ENCODE measurements around the gene PPFIA1.

PPFIA1 gene

GRCh38 chr11:70422692-70423522, 152.4 kb downstream of the PPFIA1 start:
- TF ChIP-seq ZBTB7A (IDR thresholded peaks at IDR 0.05; ENCODE audit: low read depth) = no peak
- TF ChIP-seq, protein P1, sequence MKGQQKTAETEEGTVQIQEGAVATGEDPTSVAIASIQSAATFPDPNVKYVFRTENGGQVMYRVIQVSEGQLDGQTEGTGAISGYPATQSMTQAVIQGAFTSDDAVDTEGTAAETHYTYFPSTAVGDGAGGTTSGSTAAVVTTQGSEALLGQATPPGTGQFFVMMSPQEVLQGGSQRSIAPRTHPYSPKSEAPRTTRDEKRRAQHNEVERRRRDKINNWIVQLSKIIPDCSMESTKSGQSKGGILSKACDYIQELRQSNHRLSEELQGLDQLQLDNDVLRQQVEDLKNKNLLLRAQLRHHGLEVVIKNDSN (IDR thresholded peaks at IDR 0.05) = no peak
- no peak for TF ChIP-seq RAD21 (IDR thresholded peaks at IDR 0.05; ENCODE audit: low read depth)
- TF ChIP-seq TAF1 (IDR thresholded peaks at IDR 0.05; ENCODE audit: low read depth) = no peak
- no peak for TF ChIP-seq CREB1 (IDR thresholded peaks at IDR 0.05; ENCODE audit: low read depth)
- no peak for TF ChIP-seq TEAD4 (IDR thresholded peaks at IDR 0.05)
- no peak for TF ChIP-seq TCF12 (IDR thresholded peaks at IDR 0.05; ENCODE audit: low read depth)
- TF ChIP-seq REST (IDR thresholded peaks at IDR 0.05; ENCODE audit: low read depth) = no peak
- no peak for TF ChIP-seq CEBPB (IDR thresholded peaks at IDR 0.05)
- TF ChIP-seq YY1 (IDR thresholded peaks at IDR 0.05; ENCODE audit: low read depth) = no peak
- no peak for TF ChIP-seq EP300 (IDR thresholded peaks at IDR 0.05; ENCODE audit: borderline replicate concordance)

GRCh38 chr11:70423523-70424505, 153.3 kb downstream of the PPFIA1 start:
- TF ChIP-seq CEBPB (IDR thresholded peaks at IDR 0.05) = no peak

- no peak for TF ChIP-seq YY1 (IDR thresholded peaks at IDR 0.05; ENCODE audit: low read depth)
- no peak for TF ChIP-seq TEAD4 (IDR thresholded peaks at IDR 0.05)
- TF ChIP-seq NFIC (IDR thresholded peaks at IDR 0.05) = no peak
- TF ChIP-seq CEBPB (IDR thresholded peaks at IDR 0.05) = no peak
- TF ChIP-seq ZBTB7A (IDR thresholded peaks at IDR 0.05; ENCODE audit: low read depth) = no peak
- TF ChIP-seq TAF1 (IDR thresholded peaks at IDR 0.05; ENCODE audit: low read depth) = no peak
- no peak for TF ChIP-seq CREB1 (IDR thresholded peaks at IDR 0.05; ENCODE audit: low read depth)
Measured at GRCh38 chr11:70424765-70425344, 154.4 kb downstream of the PPFIA1 start.

GRCh38 chr11:70427436-70427835, 156.9 kb downstream of the PPFIA1 start:
- TF ChIP-seq TCF12 (IDR thresholded peaks at IDR 0.05; ENCODE audit: low read depth) (no peak), TEAD4 (IDR thresholded peaks at IDR 0.05) (no peak), REST (IDR thresholded peaks at IDR 0.05; ENCODE audit: low read depth) (no peak), TAF1 (IDR thresholded peaks at IDR 0.05; ENCODE audit: low read depth) (no peak), EP300 (IDR thresholded peaks at IDR 0.05; ENCODE audit: borderline replicate concordance) (no peak), FOXM1 (IDR thresholded peaks at IDR 0.05; ENCODE audit: borderline replicate concordance, low read depth) (no peak), CEBPB (IDR thresholded peaks at IDR 0.05) (no peak), ZBTB7A (IDR thresholded peaks at IDR 0.05; ENCODE audit: low read depth) (no peak), MAX (IDR thresholded peaks at IDR 0.05) (no peak), CREB1 (IDR thresholded peaks at IDR 0.05; ENCODE audit: low read depth) (no peak), NFIC (IDR thresholded peaks at IDR 0.05) (no peak)
- TF ChIP-seq, protein P1 (IDR thresholded peaks at IDR 0.05) = no peak

DNA sequence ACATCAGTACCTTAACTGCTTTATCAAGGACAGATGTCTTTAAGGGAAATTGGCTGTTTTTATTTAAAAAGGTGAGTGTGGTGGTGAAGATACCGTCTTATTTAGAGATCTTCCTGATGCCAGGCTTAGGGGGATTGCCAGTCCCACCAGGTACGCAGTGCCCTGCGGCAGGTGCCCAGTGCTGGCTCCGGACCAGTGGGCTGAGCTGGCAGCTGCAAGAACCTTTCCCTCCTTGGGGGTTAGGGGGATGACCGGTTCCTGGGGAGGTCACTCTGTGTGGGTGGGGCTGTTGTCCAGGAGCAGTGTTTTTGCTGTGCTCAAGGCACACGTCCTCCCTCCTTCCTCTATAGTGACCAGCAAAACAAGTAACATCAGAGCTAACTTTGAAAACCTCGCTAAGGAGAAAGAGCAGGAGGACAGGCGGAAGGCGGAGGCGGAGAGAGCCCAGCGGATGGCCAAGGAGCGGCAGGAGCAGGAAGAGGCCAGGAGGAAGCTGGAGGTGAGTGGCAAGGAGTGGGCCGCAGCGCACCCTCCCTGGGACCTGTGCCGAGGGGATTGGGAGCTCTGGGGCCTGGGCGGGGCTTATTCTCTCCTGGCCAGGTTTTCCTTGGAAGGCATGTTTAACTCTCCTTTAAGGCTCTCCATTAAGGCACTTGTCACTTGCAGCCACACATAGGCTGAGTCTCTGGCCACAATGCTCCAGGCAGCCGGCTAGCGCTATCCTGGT, 158.4 kb downstream of the PPFIA1 start:
- TF ChIP-seq TCF12 (IDR thresholded peaks at IDR 0.05; ENCODE audit: low read depth) (no peak), NFIC (IDR thresholded peaks at IDR 0.05) (no peak), YY1 (IDR thresholded peaks at IDR 0.05; ENCODE audit: low read depth) (no peak)
